IMR-90 (cell line): ENCODE results near the gene VPS26B.

Experiments used
- BHLHE40 ChIP-seq: fragments of 150-350 bp; IDR thresholded peaks from 2 replicates; pipeline ENCODE4 v1.6.1; 2016; ENCODE audit warnings: mild to moderate bottlenecking, low read depth, low read length
- CEBPB ChIP-seq: IDR thresholded peaks from 2 replicates; pipeline ENCODE4 v1.6.1; 2012; ENCODE audit warnings: low read depth, low read length, improper control_type of control experiment
- CHD1 ChIP-seq: IDR thresholded peaks from 2 replicates; pipeline ENCODE4 v1.6.1; 2012; ENCODE audit warnings: low read depth, low read length, improper control_type of control experiment
- MAFK ChIP-seq: IDR thresholded peaks from 2 replicates; pipeline ENCODE4 v1.6.1; 2012; ENCODE audit warnings: low read depth, low read length, improper control_type of control experiment
- MAZ ChIP-seq: IDR thresholded peaks from 2 replicates; pipeline ENCODE4 v1.6.1; 2012; ENCODE audit warnings: low read depth, mild to moderate bottlenecking, low read length, improper control_type of control experiment, moderate library complexity, borderline replicate concordance
- MXI1 ChIP-seq: IDR thresholded peaks from 2 replicates; pipeline ENCODE4 v1.6.1; 2012; ENCODE audit warnings: low read depth, mild to moderate bottlenecking, low read length, moderate library complexity, borderline replicate concordance
- POLR2A ChIP-seq: IDR thresholded peaks from 2 replicates; pipeline ENCODE4 v1.6.1; 2012; ENCODE audit warnings: mild to moderate bottlenecking, low read depth, low read length
- RAD21 ChIP-seq: IDR thresholded peaks from 2 replicates; pipeline ENCODE4 v1.6.1; 2012; ENCODE audit warnings: low read length, improper control_type of control experiment
- RFX5 ChIP-seq: IDR thresholded peaks from 2 replicates; pipeline ENCODE4 v1.8.0; 2012; ENCODE audit warnings: low read depth, mild to moderate bottlenecking, low read length, moderate library complexity
- SMC3 ChIP-seq: fragments of 150-350 bp; IDR thresholded peaks from 2 replicates; pipeline ENCODE4 v1.6.1; 2016; ENCODE audit warnings: low read depth, mild to moderate bottlenecking, antibody characterized with exemption, low read length, moderate library complexity
- TF ChIP-seq, protein P1 (sequence below): conservative IDR thresholded peaks from 2 replicates; pipeline ENCODE4 v1.5.1; 2012; ENCODE audit warnings: mild to moderate bottlenecking, low read depth, low read length, improper control_type of control experiment
- TF ChIP-seq, protein P2 (sequence below): fragments of 150-350 bp; IDR thresholded peaks from 2 replicates; pipeline ENCODE4 v1.6.1; 2017; ENCODE audit warnings: mild to moderate bottlenecking, antibody characterized with exemption, low read length, low read depth

GRCh38 chr11:134289167-134289566 lies 64.7 kb downstream of the VPS26B start:
- TF ChIP-seq, protein P1, sequence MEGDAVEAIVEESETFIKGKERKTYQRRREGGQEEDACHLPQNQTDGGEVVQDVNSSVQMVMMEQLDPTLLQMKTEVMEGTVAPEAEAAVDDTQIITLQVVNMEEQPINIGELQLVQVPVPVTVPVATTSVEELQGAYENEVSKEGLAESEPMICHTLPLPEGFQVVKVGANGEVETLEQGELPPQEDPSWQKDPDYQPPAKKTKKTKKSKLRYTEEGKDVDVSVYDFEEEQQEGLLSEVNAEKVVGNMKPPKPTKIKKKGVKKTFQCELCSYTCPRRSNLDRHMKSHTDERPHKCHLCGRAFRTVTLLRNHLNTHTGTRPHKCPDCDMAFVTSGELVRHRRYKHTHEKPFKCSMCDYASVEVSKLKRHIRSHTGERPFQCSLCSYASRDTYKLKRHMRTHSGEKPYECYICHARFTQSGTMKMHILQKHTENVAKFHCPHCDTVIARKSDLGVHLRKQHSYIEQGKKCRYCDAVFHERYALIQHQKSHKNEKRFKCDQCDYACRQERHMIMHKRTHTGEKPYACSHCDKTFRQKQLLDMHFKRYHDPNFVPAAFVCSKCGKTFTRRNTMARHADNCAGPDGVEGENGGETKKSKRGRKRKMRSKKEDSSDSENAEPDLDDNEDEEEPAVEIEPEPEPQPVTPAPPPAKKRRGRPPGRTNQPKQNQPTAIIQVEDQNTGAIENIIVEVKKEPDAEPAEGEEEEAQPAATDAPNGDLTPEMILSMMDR: no peak
- TF ChIP-seq POLR2A (no peak), RFX5 (no peak), MXI1 (no peak), CEBPB (no peak), MAFK (peak; percentile 45; the same call in 1 of the 2 replicates), CHD1 (no peak), BHLHE40 (no peak), RAD21 (no peak), SMC3 (no peak), MAZ (no peak)
- TF ChIP-seq, protein P2, sequence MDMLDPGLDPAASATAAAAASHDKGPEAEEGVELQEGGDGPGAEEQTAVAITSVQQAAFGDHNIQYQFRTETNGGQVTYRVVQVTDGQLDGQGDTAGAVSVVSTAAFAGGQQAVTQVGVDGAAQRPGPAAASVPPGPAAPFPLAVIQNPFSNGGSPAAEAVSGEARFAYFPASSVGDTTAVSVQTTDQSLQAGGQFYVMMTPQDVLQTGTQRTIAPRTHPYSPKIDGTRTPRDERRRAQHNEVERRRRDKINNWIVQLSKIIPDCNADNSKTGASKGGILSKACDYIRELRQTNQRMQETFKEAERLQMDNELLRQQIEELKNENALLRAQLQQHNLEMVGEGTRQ: no peak
